BLaER1 treated with 17β-estradiol and CSF1 and Interleukin-3, amounts not matched to agents 10 nM and 100 nM (cell line): ENCODE results near the gene TANGO2.

ENCODE experiments used
- H3K27ac ChIP-seq, 11 experiments: shearing (Covaris generic); formaldehyde crosslinking; 2 replicates each; pipeline ENCODE4 v1.8.1; 2022
- H3K27me3 ChIP-seq, 11 experiments: shearing (Covaris generic); formaldehyde crosslinking; 2 replicates each; pipeline ENCODE4 v1.8.1; 2022
- H3K36me3 ChIP-seq, 11 experiments: shearing (Covaris generic); formaldehyde crosslinking; 2 replicates each; pipeline ENCODE4 v1.8.1; 2022
- H3K4me1 ChIP-seq, 10 experiments: shearing (Covaris generic); formaldehyde crosslinking; 2 replicates each; pipeline ENCODE4 v1.8.1; 2022
- H3K4me2 ChIP-seq, 11 experiments: shearing (Covaris generic); formaldehyde crosslinking; 2 replicates each; pipeline ENCODE4 v1.8.1; 2022
- H3K4me3 ChIP-seq, 10 experiments: shearing (Covaris generic); formaldehyde crosslinking; 2 replicates each; pipeline ENCODE4 v1.8.1; 2022
- H3K9ac ChIP-seq, 11 experiments: shearing (Covaris generic); formaldehyde crosslinking; 2 replicates each; pipeline ENCODE4 v1.8.1; 2022
- H3K9me3 ChIP-seq, 11 experiments: shearing (Covaris generic); formaldehyde crosslinking; replicated peaks in 1 of 11; 2 replicates each; pipeline ENCODE4 v1.8.1; 2022
- H4K20me1 ChIP-seq, 11 experiments: shearing (Covaris generic); formaldehyde crosslinking; 2 replicates each; pipeline ENCODE4 v1.8.1; 2022
- Cebpa-rat ChIP-seq, 11 experiments: shearing (Covaris generic); IDR thresholded peaks; 2 replicates each; pipeline ENCODE4 v1.8.1; 2022

The TANGO2 gene

DNA sequence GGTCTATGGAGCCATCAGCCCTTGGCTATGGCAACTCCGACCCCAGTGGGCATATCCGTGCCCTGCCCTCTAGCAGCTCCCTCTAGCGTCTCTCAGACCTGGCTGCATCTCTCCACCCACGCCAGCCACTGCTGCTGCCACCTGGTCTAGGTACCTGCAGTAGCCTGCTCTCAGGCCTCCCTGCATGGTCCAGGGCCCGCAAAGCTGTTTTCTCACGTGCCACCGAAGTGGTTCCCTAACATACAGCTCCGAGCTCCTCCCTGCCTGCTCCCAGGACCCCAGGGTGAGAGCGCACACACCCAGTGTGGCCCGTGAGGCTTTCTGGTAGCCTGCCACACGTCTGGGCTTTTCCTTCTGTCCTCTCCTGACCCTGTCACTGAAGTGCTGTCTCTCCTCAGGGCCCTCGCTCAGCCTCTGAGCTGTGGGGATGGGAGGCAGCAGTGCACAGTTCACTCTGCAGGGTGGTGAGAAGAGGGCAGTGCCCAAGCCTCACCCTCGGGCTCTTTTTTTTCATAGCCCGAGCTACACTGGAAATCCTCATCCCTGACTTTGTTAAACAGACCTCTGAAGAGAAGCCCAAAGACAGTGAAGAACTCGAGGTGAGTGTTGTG is 73.4 kb downstream of the TANGO2 start:
- Histone ChIP-seq H3K27me3 (no peaks in the 10 kb centered on the region), H3K4me2 (no peak overlapping the region), H3K27ac (no peak overlapping the region), H3K4me3 (no peak overlapping the region), H3K4me1 (peaks cover 0 to 18% (median 6%) of the 10 kb centered on the region in 10 experiments; a peak in 10 of 20 replicates), H3K36me3 (peaks cover 99 to 100% (median 100%) of the 10 kb centered on the region in 11 experiments), H3K9ac (0 out of 22 replicates have a peak overlapping the region, but pooled peaks of 1 of the 11 experiments have one; percentile 13), H3K9me3 (no peaks in the 10 kb centered on the region), H4K20me1 (peaks cover 0 to 97% (median 73%) of the 10 kb centered on the region in 11 experiments; a peak in 18 of 22 replicates)
- TF ChIP-seq Cebpa-rat (IDR thresholded peaks at IDR 0.05): no peak

DNA sequence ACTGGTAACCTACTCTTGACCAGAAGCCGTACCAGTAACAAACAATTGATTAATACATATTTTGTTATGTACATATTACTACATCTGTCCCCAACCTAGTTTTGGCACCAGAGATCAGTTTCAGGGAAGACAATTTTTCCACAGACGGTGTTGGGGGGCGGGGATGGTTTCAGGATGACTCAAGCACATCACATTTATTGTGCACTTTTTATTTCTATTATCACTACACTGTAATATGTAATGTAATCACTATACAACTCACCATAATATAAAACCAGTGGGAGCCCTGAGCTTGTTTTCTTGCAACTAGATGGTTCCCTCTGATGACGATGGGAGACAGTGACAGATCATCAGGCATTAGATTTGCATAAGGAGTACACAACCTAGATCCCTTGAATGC is 74.6 kb downstream of the TANGO2 start:
- Histone ChIP-seq H3K9me3 (no peaks in the 10 kb centered on the region), H3K4me3 (no peak overlapping the region), H3K27ac (no peak overlapping the region), H3K36me3 (peaks cover 99 to 100% (median 100%) of the 10 kb centered on the region in 11 experiments), H4K20me1 (peaks cover 0 to 97% (median 73%) of the 10 kb centered on the region in 11 experiments; a peak in 18 of 22 replicates), H3K4me1 (peaks cover 0 to 9% (median 2%) of the 10 kb centered on the region in 10 experiments; a peak in 10 of 20 replicates), H3K4me2 (no peak overlapping the region), H3K27me3 (no peaks in the 10 kb centered on the region), H3K9ac (no peak overlapping the region)
- no peak for TF ChIP-seq Cebpa-rat (IDR thresholded peaks at IDR 0.05)

DNA sequence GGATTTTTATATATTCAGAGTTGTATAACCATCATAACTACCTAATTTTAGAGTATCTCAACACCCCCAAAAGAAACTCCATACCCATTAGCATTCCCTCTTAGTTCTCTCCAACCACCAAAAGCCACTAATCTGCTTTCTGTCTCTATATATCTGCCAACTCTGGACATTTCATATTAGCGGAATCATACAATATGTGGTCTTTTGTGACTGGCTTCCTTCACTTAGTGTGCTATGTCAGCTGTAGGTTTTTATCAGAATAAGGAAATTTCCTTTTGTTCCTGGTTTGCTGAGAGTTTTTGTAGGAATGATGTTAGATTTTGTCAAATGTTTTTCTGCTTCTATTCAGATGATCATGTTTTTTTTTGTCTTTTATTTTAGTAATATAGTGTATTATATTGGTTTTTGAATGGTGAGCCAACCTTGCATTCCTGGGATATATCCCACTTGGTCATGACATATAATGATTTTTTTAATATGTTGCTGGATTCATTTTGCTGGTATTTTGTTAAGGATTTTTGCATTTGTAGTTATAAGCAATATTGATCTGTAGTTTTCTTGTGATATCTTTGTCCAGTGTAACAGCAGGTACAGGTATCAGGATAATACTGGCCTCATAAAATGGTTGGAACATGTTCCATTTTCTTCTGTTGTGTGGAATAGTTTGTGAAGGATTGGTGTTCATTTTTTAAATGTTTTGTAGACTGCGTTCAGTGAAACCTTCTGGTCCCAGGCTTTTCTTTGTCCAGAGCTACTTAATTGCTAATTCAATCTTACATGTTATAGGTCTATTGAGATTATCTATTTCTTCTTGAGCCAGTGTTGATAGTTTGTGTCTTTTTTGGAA is 75.9 kb downstream of the TANGO2 start:
- Histone ChIP-seq H3K4me2 (no peak overlapping the region), H3K27me3 (no peaks in the 10 kb centered on the region), H3K9me3 (no peaks in the 10 kb centered on the region), H3K36me3 (peaks cover 99 to 100% (median 100%) of the 10 kb centered on the region in 11 experiments), H4K20me1 (peaks cover 0 to 97% (median 72%) of the 10 kb centered on the region in 11 experiments; a peak in 18 of 22 replicates), H3K4me3 (no peak overlapping the region), H3K9ac (no peak overlapping the region), H3K27ac (no peak overlapping the region), H3K4me1 (peaks cover 0 to 12% (median 0%) of the 10 kb centered on the region in 10 experiments; a peak in 3 of 20 replicates)
- no peak for TF ChIP-seq Cebpa-rat (IDR thresholded peaks at IDR 0.05)

DNA sequence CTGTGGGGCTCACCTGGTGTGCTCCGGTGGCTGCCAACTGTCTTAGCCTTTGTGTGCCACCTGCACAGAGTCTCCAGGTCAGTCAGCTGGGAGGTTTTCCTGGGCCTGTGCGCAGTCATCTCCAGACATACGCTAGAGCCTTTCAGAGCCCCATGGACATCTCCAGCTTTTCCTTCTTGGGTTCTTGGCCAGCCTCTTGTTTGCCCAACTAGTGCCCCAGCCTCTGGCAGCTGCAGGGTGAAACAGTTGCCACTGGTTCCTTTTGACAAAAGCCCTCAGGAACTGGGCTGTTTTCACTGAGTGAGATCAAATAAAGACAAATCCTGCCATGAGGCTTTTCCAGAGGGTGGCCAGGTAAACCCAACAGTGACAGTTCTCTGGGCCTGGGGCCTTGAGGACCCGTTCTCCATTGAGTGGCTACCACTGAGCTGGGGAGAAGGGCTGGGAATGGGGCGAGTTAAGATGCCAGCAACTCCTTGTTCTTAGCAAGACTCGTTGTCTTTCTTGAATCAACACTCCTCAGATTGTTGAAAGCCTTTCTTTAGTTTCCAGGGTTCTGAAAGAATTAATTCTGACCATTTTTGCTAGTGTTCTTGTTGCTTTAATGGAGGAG is 78.3 kb downstream of the TANGO2 start:
- Histone ChIP-seq H3K4me3 (no peak overlapping the region), H3K36me3 (peaks cover 97 to 100% (median 99%) of the 10 kb centered on the region in 11 experiments), H3K9ac (peak overlapping the region in 2 of 11 experiments; percentile 8 to 22; a peak in 1 of 22 replicates), H4K20me1 (peaks cover 0 to 97% (median 70%) of the 10 kb centered on the region in 11 experiments; a peak in 19 of 22 replicates), H3K4me1 (peaks cover 0 to 12% (median 0%) of the 10 kb centered on the region in 10 experiments; a peak in 3 of 20 replicates), H3K9me3 (no peaks in the 10 kb centered on the region), H3K27me3 (no peaks in the 10 kb centered on the region), H3K4me2 (no peak overlapping the region), H3K27ac (no peak overlapping the region)
- no peak for TF ChIP-seq Cebpa-rat (IDR thresholded peaks at IDR 0.05)

DNA sequence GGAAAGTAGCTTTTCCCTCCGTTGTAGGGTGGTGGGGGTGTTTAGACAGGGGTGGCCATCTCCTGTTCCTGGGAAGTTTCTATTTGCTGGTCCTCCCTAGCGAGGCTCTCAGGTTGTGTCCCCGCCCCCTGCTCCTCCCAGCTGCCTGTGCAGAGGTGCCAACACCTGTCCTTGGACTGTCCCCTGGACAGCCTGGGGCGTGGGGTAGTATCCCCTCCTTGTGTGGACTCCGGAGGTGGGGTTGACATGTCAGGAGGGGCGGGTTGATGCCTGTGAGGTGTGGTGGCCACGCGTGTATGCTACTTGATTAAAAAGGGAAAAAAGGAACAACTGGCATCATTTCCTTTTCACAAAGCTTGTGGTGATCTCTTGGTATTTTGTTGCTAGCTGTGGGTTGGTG is 80.7 kb downstream of the TANGO2 start:
- Histone ChIP-seq H3K36me3 (peaks cover 97 to 100% (median 99%) of the 10 kb centered on the region in 11 experiments), H3K9ac (no peak overlapping the region), H3K4me1 (peaks cover 0 to 12% (median 0%) of the 10 kb centered on the region in 10 experiments; a peak in 3 of 20 replicates), H3K27ac (peak overlapping the region in 1 of 11 experiments; percentile 18; a peak in 1 of 22 replicates), H3K4me3 (no peak overlapping the region), H3K4me2 (no peak overlapping the region; a peak in 1 of 22 replicates), H4K20me1 (peaks cover 0 to 98% (median 83%) of the 10 kb centered on the region in 11 experiments; a peak in 21 of 22 replicates), H3K9me3 (no peaks in the 10 kb centered on the region), H3K27me3 (no peaks in the 10 kb centered on the region)
- TF ChIP-seq Cebpa-rat (IDR thresholded peaks at IDR 0.05): no peak

DNA sequence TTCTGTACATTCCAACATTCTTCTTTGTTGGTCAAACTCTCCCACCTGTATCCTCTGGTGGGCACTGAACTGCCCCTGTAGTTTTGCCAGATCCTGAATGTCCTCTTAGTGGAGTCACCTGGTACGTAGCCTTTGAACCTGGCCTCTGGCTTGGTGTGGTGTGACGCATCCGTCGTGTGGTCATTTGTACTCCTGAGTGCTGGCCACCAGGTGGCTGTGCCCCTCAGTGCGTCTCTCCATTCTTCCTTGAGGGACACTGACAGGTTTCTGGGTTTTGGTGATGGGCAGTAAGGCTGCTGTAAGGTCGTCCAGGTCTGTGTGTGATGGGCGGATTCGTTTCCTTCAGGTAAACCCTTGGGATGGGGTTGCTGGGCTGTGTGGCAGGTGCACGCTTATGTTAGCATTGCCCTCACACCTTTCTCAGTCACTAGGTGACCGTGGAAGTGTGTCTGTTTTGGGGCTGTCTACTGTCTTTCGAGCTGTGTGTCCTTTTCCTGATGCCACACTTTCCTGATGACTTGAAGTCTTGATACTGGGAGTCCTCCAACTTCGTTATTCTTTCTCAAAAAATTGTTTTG is 81.4 kb downstream of the TANGO2 start:
- 0 out of 22 replicates have a peak overlapping the region, but pooled peaks of 1 of the 11 experiments have one; percentile 2 for H3K9ac ChIP-seq
- no peak overlapping the region for H3K4me2 ChIP-seq
- no peak overlapping the region for H3K27ac ChIP-seq
- H3K4me3 ChIP-seq: no peak overlapping the region
- peaks cover 0 to 12% (median 0%) of the 10 kb centered on the region in 10 experiments; a peak in 3 of 20 replicates for H3K4me1 ChIP-seq
- peaks cover 97 to 100% (median 99%) of the 10 kb centered on the region in 11 experiments for H3K36me3 ChIP-seq
- no peak for TF ChIP-seq Cebpa-rat (IDR thresholded peaks at IDR 0.05)
- H3K27me3 ChIP-seq: no peaks in the 10 kb centered on the region
- no peaks in the 10 kb centered on the region for H3K9me3 ChIP-seq
- peaks cover 0 to 98% (median 85%) of the 10 kb centered on the region in 11 experiments; a peak in 21 of 22 replicates for H4K20me1 ChIP-seq

DNA sequence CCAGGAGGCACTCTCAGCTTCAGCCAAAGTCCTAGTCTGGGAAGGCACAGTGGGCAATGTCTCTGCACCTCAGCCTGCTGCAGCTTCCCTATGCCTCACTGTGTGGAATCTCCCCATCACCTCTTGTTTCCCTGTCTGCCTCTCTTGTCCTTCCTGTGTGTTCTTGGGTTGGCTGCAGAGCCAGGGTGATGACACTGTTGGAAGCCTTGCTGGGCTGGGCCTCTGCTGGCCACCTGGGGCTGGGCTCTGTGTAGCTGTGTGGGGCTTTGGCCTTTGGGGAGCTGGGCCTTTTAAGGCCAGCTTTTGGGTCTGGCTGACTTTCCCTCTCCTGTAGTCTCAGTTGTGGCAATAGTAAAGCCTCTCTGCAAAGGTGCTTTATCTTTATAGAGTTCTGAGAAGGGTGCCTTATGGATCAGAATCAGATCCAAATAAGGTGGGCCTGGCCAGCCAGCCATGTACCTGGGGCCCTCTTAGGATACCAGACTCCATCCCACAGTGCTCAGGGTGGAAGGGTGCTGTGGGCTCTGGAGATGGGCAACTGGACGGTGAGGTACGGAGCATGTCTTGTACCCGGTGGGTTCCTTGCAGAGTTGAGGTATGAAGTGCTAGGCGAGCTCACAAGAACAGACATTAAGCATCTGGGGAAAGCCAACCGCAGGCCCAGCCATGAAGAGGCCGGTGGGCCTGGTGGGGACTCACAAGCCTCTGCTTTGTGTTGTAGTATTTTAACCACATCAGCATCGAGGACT is 84.7 kb downstream of the TANGO2 start:
- H4K20me1 ChIP-seq: peaks cover 0 to 100% (median 93%) of the 10 kb centered on the region in 11 experiments; a peak in 21 of 22 replicates
- TF ChIP-seq Cebpa-rat (IDR thresholded peaks at IDR 0.05): no peak
- H3K36me3 ChIP-seq: peaks cover 97 to 100% (median 99%) of the 10 kb centered on the region in 11 experiments
- peaks cover 0 to 12% (median 0%) of the 10 kb centered on the region in 10 experiments; a peak in 3 of 20 replicates for H3K4me1 ChIP-seq
- peak overlapping the region in 5 of 11 experiments; percentile 0 to 35 (median 23); a peak in 5 of 22 replicates for H3K9ac ChIP-seq
- H3K27ac ChIP-seq: no peak overlapping the region
- no peak overlapping the region for H3K4me3 ChIP-seq
- no peaks in the 10 kb centered on the region for H3K9me3 ChIP-seq
- no peaks in the 10 kb centered on the region for H3K27me3 ChIP-seq
- H3K4me2 ChIP-seq: no peak overlapping the region
